GM19240 (cell line): ENCODE data around the gene TRDMT1.

Experiments used
- DNase-seq: peaks from one replicate; pipeline ENCODE4 v3.0.0; 2011; ENCODE audit warnings: low spot score; ENCODE audit not compliant: insufficient read length

Gene TRDMT1

GRCh38 chr10:17176091-17176490, 25.4 kb downstream of the TRDMT1 start:
- DNase-seq: no peak

GRCh38 chr10:17175551-17175950, 25.9 kb downstream of the TRDMT1 start:
- no peak for DNase-seq

- no peak for DNase-seq
These were observed 26.8 kb downstream of the TRDMT1 start for GRCh38 chr10:17174626-17175025.

GRCh38 chr10:17171141-17171641, 30.3 kb downstream of the TRDMT1 start:
- DNase-seq: no peak

GRCh38 chr10:17169803-17170202, 31.7 kb downstream of the TRDMT1 start:
- no peak for DNase-seq

- DNase-seq: no peak
These were observed 34.8 kb downstream of the TRDMT1 start for GRCh38 chr10:17166699-17167098.

- DNase-seq: no peak
These were observed 38.6 kb downstream of the TRDMT1 start for GRCh38 chr10:17162828-17163227.

- no peak for DNase-seq
These were observed 39.7 kb downstream of the TRDMT1 start for GRCh38 chr10:17161775-17162174.

GRCh38 chr10:17157024-17157423, 44.4 kb downstream of the TRDMT1 start:
- DNase-seq: no peak

- DNase-seq: no peak
These were observed 45.6 kb downstream of the TRDMT1 start for GRCh38 chr10:17155826-17156225.

GRCh38 chr10:17154116-17154515, 47.4 kb downstream of the TRDMT1 start:
- DNase-seq: no peak

- no peak for DNase-seq
These were observed 48.2 kb downstream of the TRDMT1 start for GRCh38 chr10:17153321-17153720.

GRCh38 chr10:17151716-17152115, 49.8 kb downstream of the TRDMT1 start:
- DNase-seq: no peak

- DNase-seq: no peak
These were observed 53.5 kb downstream of the TRDMT1 start for GRCh38 chr10:17147884-17148489.

- DNase-seq: no peak
These were observed 54.6 kb downstream of the TRDMT1 start for GRCh38 chr10:17146892-17147291.

GRCh38 chr10:17145239-17145638, 56.2 kb downstream of the TRDMT1 start:
- DNase-seq: no peak

GRCh38 chr10:17144757-17145156, 56.7 kb downstream of the TRDMT1 start:
- DNase-seq: no peak

GRCh38 chr10:17144032-17144431, 57.4 kb downstream of the TRDMT1 start:
- no peak for DNase-seq

GRCh38 chr10:17143055-17143690, 58.3 kb downstream of the TRDMT1 start:
- no peak for DNase-seq

GRCh38 chr10:17141504-17142229, 59.8 kb downstream of the TRDMT1 start:
- DNase-seq: no peak

GRCh38 chr10:17140386-17140761, 61.1 kb downstream of the TRDMT1 start:
- DNase-seq: no peak

- DNase-seq: no peak
These were observed 62.9 kb downstream of the TRDMT1 start for GRCh38 chr10:17138460-17139042.
